ENCODE measurements around the gene OLIG1. TPM values are rescaled to one million over a fixed set of nuclear protein-coding genes. Genes with fewer than 3 reads are reported as not detected.

OLIG1 gene
- total RNA-seq, 1 donor from 2014 or later, result not detected

GRCh38 chr21:33067457-33067856 is 2.5 kb upstream of the OLIG1 start:
- Mint-ChIP-seq H3K4me3 (ENCODE audit: unreplicated experiment) (no peak overlapping the region), H3K27ac (ENCODE audit: unreplicated experiment) (no peak overlapping the region), H3K27me3 (ENCODE audit: low read depth) (peaks cover 80% of the 10 kb centered on the region), H3K4me1 (ENCODE audit: low read depth) (peaks cover 14% of the 10 kb centered on the region), H3K36me3 (ENCODE audit: low read depth) (peaks cover 3% of the 10 kb centered on the region), H3K9me3 (ENCODE audit: low read depth) (peaks cover 6% of the 10 kb centered on the region)
- TF ChIP-seq CTCF (IDR thresholded peaks at IDR 0.05), result no peak
- DNase-seq (ENCODE audit: low spot score), result no peak

DNA sequence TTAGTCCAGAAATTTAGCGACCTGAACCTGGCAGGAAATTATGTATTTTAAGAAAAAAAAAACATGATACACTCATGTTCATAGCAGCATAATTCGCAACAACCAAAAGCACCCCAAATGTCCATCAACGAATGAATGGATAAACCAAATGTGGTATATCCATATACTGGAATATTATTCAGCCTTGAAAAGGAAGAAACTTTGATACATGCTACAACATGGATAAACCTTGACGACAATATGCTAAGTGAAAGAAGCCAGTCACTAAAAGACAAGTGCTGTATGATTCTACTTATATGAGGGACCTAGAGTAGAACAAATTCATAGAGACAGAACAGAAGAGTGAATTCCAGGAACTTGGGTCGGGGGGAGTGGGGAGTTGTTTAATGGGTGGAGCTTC is 698 bp upstream of the OLIG1 start:
- TF ChIP-seq CTCF (IDR thresholded peaks at IDR 0.05), result no peak
- Mint-ChIP-seq H3K4me1 (ENCODE audit: low read depth) (peaks cover 14% of the 10 kb centered on the region), H3K27me3 (ENCODE audit: low read depth) (peaks cover 81% of the 10 kb centered on the region), H3K27ac (ENCODE audit: unreplicated experiment) (no peak overlapping the region), H3K4me3 (ENCODE audit: unreplicated experiment) (peak overlapping the region; percentile 5), H3K9me3 (ENCODE audit: low read depth) (peaks cover 6% of the 10 kb centered on the region), H3K36me3 (ENCODE audit: low read depth) (peaks cover 3% of the 10 kb centered on the region)
- DNase-seq (ENCODE audit: low spot score), result no peak

DNA sequence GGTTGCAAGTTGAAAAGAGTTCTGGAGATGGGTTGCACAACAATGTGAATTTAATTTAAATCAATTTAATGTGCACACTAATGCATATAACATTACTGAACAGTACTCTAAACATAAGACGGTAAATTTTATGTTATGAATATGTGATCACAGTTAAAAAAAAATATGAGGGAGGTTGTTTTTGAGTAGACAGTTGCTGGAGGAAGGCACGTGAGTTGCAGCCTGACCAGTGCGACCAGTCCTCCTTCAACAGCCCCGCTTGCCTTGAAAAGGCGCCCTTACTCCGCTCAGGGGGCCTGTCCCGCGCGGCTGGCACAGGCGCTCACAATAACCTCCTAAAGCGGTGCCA is 322 bp upstream of the OLIG1 start:
- TF ChIP-seq CTCF (IDR thresholded peaks at IDR 0.05), result no peak
- Mint-ChIP-seq H3K9me3 (ENCODE audit: low read depth) (peaks cover 6% of the 10 kb centered on the region), H3K4me1 (ENCODE audit: low read depth) (peaks cover 14% of the 10 kb centered on the region), H3K4me3 (ENCODE audit: unreplicated experiment) (peak overlapping the region; percentile 5), H3K27me3 (ENCODE audit: low read depth) (peaks cover 80% of the 10 kb centered on the region), H3K36me3 (ENCODE audit: low read depth) (peaks cover 3% of the 10 kb centered on the region), H3K27ac (ENCODE audit: unreplicated experiment) (no peak overlapping the region)
- DNase-seq (ENCODE audit: low spot score), result no peak

- Mint-ChIP-seq H3K36me3 (ENCODE audit: low read depth) (peaks cover 3% of the 10 kb centered on the region), H3K4me3 (ENCODE audit: unreplicated experiment) (no peak overlapping the region), H3K9me3 (ENCODE audit: low read depth) (peaks cover 6% of the 10 kb centered on the region), H3K4me1 (ENCODE audit: low read depth) (peaks cover 14% of the 10 kb centered on the region), H3K27ac (ENCODE audit: unreplicated experiment) (no peak overlapping the region), H3K27me3 (ENCODE audit: low read depth) (peaks cover 80% of the 10 kb centered on the region)
- no peak for TF ChIP-seq CTCF (IDR thresholded peaks at IDR 0.05)
- no peak for DNase-seq (ENCODE audit: low spot score)
Observed at GRCh38 chr21:33070744-33070997, 730 bp downstream of the OLIG1 start.

DNA sequence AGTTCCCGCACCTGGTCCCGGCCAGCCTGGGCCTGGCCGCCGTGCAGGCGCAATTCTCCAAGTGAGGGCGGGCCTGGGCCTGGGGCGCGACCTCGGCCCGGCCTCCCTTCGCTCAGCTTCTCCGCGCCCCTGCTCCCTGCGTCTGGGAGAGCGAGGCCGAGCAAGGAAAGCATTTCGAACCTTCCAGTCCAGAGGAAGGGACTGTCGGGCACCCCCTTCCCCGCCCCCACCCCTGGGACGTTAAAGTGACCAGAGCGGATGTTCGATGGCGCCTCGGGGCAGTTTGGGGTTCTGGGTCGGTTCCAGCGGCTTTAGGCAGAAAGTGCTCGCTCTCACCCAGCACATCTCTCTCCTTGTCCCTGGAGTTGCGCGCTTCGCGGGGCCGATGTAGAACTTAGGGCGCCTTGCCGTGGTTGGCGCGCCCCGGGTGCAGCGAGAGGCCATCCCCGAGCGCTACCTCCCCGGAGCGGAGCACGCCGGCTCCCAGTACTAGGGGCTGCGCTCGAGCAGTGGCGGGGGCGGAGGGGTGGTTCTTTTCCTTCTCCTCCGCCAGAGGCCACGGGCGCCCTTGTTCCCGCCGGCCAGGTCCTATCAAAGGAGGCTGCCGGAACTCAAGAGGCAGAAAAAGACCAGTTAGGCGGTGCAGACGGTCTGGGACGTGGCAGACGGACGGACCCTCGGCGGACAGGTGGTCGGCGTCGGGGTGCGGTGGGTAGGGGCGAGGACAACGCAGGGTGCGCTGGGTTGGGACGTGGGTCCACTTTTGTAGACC is 1.2 kb downstream of the OLIG1 start:
- H3K36me3 Mint-ChIP-seq (ENCODE audit: low read depth), result peaks cover 3% of the 10 kb centered on the region
- TF ChIP-seq CTCF (IDR thresholded peaks at IDR 0.05), result no peak
- H3K27ac Mint-ChIP-seq (ENCODE audit: unreplicated experiment), result no peak overlapping the region
- H3K9me3 Mint-ChIP-seq (ENCODE audit: low read depth), result peaks cover 6% of the 10 kb centered on the region
- peaks cover 14% of the 10 kb centered on the region for H3K4me1 Mint-ChIP-seq (ENCODE audit: low read depth)
- peaks cover 81% of the 10 kb centered on the region for H3K27me3 Mint-ChIP-seq (ENCODE audit: low read depth)
- H3K4me3 Mint-ChIP-seq (ENCODE audit: unreplicated experiment), result peak overlapping the region; percentile 60
- DNase-seq (ENCODE audit: low spot score), result no peak

Data from chondrocyte (in vitro differentiated cells).